Fibroblast of villous mesenchyme (primary cell): ENCODE data around the gene ANKRD9. TPM values are rescaled to one million over a fixed set of nuclear protein-coding genes. Genes with fewer than 3 reads are reported as not detected.

Source experiments
- DNase-seq: peaks from one replicate; pipeline ENCODE4 v3.0.0-alpha.2; 2010; ENCODE audit warnings: low read depth
- H3K4me3 ChIP-seq: 2 replicates; pipeline ENCODE4 v1.5.1; 2011; ENCODE audit warnings: low read depth, mild to moderate bottlenecking, low read length
- CTCF ChIP-seq: IDR thresholded peaks from 2 replicates; pipeline ENCODE4 v1.5.1; 2012; ENCODE audit warnings: low read depth, mild to moderate bottlenecking, low read length; ENCODE audit not compliant: insufficient read depth
- total RNA-seq: library from RNA; depleted of rRNA; stranded (reverse); fragments of >200 nt; gene quantifications from 2 replicates; pipeline ENCODE4 v1.2.3, GENCODE V29; 2012

ANKRD9 gene
- total RNA-seq, 1 donor, result 16.4 TPM

- no peak for DNase-seq
- H3K4me3 ChIP-seq, result no peak overlapping the region
- TF ChIP-seq CTCF, result no peak
These were observed 4.5 kb downstream of the ANKRD9 start for GRCh38 chr14:102505000-102505619.

- no peak for TF ChIP-seq CTCF
- no peak overlapping the region for H3K4me3 ChIP-seq
- DNase-seq, result no peak
These were observed 5.1 kb downstream of the ANKRD9 start for GRCh38 chr14:102504328-102504999.

GRCh38 chr14:102503641-102504327 is 5.8 kb downstream of the ANKRD9 start:
- no peak for DNase-seq
- no peak overlapping the region for H3K4me3 ChIP-seq
- no peak for TF ChIP-seq CTCF

- no peak for TF ChIP-seq CTCF
- DNase-seq, result no peak
- no peak overlapping the region for H3K4me3 ChIP-seq
These were observed 7.0 kb downstream of the ANKRD9 start for GRCh38 chr14:102502571-102502970.

GRCh38 chr14:102501751-102502315 is 7.7 kb downstream of the ANKRD9 start:
- no peak overlapping the region for H3K4me3 ChIP-seq
- no peak for DNase-seq
- TF ChIP-seq CTCF, result no peak

- no peak overlapping the region for H3K4me3 ChIP-seq
- no peak for DNase-seq
- no peak for TF ChIP-seq CTCF
These were observed 8.9 kb downstream of the ANKRD9 start for GRCh38 chr14:102500713-102501112.
